GM19035 (cell line): ENCODE measurements around the gene DPYSL4.

Experiments used
- ATAC-seq: cut with Tn5 transposase; IDR thresholded peaks from one replicate; pipeline ENCODE4 v1.9.1; 2021; ENCODE audit not compliant: unreplicated experiment

DPYSL4 gene

GRCh38 chr10:132186488-132187429, at the start of gene DPYSL4:
TSS of gene DPYSL4 (plus strand) at chr10:132186948. CDS start at chr10:132187064, 116 bp downstream.
- ATAC-seq = no peak

GRCh38 chr10:132137111-132138072, 49.4 kb upstream of the DPYSL4 start:
- no peak for ATAC-seq

- no peak for ATAC-seq
These were observed 48.6 kb upstream of the DPYSL4 start for GRCh38 chr10:132138133-132138532.

GRCh38 chr10:132138596-132138995, 48.2 kb upstream of the DPYSL4 start:
- no peak for ATAC-seq

- ATAC-seq = no peak
These were observed 47.2 kb upstream of the DPYSL4 start for GRCh38 chr10:132139526-132139925.

GRCh38 chr10:132140167-132140925, 46.4 kb upstream of the DPYSL4 start:
- no peak for ATAC-seq

- no peak for ATAC-seq
These were observed 45.7 kb upstream of the DPYSL4 start for GRCh38 chr10:132141076-132141475.

GRCh38 chr10:132141526-132142395, 45.0 kb upstream of the DPYSL4 start:
- ATAC-seq = no peak

GRCh38 chr10:132142396-132143161, 44.2 kb upstream of the DPYSL4 start:
- peak; percentile 63 for ATAC-seq

- ATAC-seq = no peak
These were observed 43.6 kb upstream of the DPYSL4 start for GRCh38 chr10:132143162-132143561.

GRCh38 chr10:132144086-132144485, 42.7 kb upstream of the DPYSL4 start:
- no peak for ATAC-seq

GRCh38 chr10:132145002-132145401, 41.7 kb upstream of the DPYSL4 start:
- no peak for ATAC-seq

- no peak for ATAC-seq
These were observed 41.1 kb upstream of the DPYSL4 start for GRCh38 chr10:132145521-132146185.

- no peak for ATAC-seq
These were observed 40.5 kb upstream of the DPYSL4 start for GRCh38 chr10:132146271-132146671.

- no peak for ATAC-seq
These were observed 39.5 kb upstream of the DPYSL4 start for GRCh38 chr10:132146941-132147915.

- ATAC-seq = no peak
These were observed 38.2 kb upstream of the DPYSL4 start for GRCh38 chr10:132148261-132149251.
